Fibroblast of lung (primary cell): ENCODE results near the gene EPS8L3.

Source experiments
- CTCF ChIP-seq, 2 donors: IDR thresholded peaks in 1 of 2; conservative IDR thresholded peaks in 1 of 2; 1 replicate in 1 of 2; 2 replicates in 1 of 2; pipeline ENCODE4 v1.5.1; 2011 to 2012; ENCODE audit warnings: low read length in 2 of 2, control low read depth in 1 of 2, inconsistent platforms in 1 of 2, low read depth in 1 of 2, mild to moderate bottlenecking in 1 of 2
- EZH2 ChIP-seq: IDR thresholded peaks from 2 replicates; pipeline ENCODE4 v1.5.1; 2012; ENCODE audit warnings: low read length, control low read depth, mild to moderate bottlenecking; ENCODE audit errors: missing control alignments

GRCh38 chr1:109777436-109777835 lies 13.7 kb upstream of the EPS8L3 start:
- TF ChIP-seq EZH2 (no peak), CTCF (conservative IDR thresholded peaks at IDR 0.05 in 1 of 2, IDR thresholded peaks at IDR 0.05 in 1 of 2; ENCODE audit: low read depth in 1 of 2, low read length in 2 of 2) (no peak)
